Right lobe of liver (tissue), 6 donors: Measurements from ENCODE around the gene CDH1. TPM values are rescaled to one million over a fixed set of nuclear protein-coding genes. Genes with fewer than 3 reads are reported as not detected.
A peak's percentile ranks its signal among the peaks of the same experiment; 100 is the strongest.

Experiments
- ATAC-seq, 4 donors: fragments of 200-7000 bp; cut with Tn5 transposase; one replicate each; pipeline ENCODE4 v1.9.1; 2020; ENCODE audit warnings: mild to moderate bottlenecking in 4 of 4, moderate library complexity in 4 of 4
- DNase-seq, 3 donors: peaks; one replicate each; pipeline ENCODE4 v3.0.0-alpha.2; 2020
- H3K27ac ChIP-seq, 3 donors: fragments of 200-600 bp; one replicate each; pipeline ENCODE4 v1.8.0; 2022
- H3K27me3 ChIP-seq, 2 donors: fragments of 200-600 bp; one replicate each; pipeline ENCODE4 v1.8.0; 2022
- H3K36me3 ChIP-seq, 4 donors: fragments of 200-600 bp; sonication (generic) in 1 of 4; one replicate each; pipeline versions ENCODE4 v1.5.1 to v1.8.0; 2017 to 2022; ENCODE audit warnings: control low read depth in 1 of 4
- H3K4me1 ChIP-seq, 4 donors: fragments of 200-600 bp; sonication (generic) in 1 of 4; one replicate each; pipeline versions ENCODE4 v1.5.1 to v1.8.0; 2017 to 2022; ENCODE audit warnings: control low read depth in 1 of 4
- H3K4me3 ChIP-seq, 3 donors: fragments of 200-600 bp; one replicate each; pipeline ENCODE4 v1.8.0; 2022
- H3K9me3 ChIP-seq, 4 donors: fragments of 200-600 bp; sonication (generic) in 1 of 4; one replicate each; pipeline versions ENCODE4 v1.5.1 to v1.8.0; 2017 to 2022; ENCODE audit warnings: control low read depth in 1 of 4
- CTCF ChIP-seq, 4 donors: fragments of 200-600 bp in 3 of 4; fragments of 450-650 bp in 1 of 4; IDR thresholded peaks; one replicate each; pipeline versions ENCODE4 v1.5.1 to v1.8.0; 2016 to 2022; ENCODE audit warnings: antibody characterized with exemption in 4 of 4, mild to moderate bottlenecking in 2 of 4
- POLR2A ChIP-seq: fragments of 450-650 bp; IDR thresholded peaks from one replicate; pipeline ENCODE4 v1.6.1; 2017; ENCODE audit warnings: antibody characterized with exemption, mild to moderate bottlenecking
- WGBS: methylation state at CpG from one replicate; pipeline ENCODE4 v1.1.6; 2018; ENCODE audit warnings: low coverage, low lambda C conversion rate; ENCODE audit not compliant: insufficient coverage; ENCODE audit errors: missing lambda C conversion rate; 5-methylcytosine and 5-hydroxymethylcytosine counted together
- intact Hi-C, 2 donors: fragments of 100-400 bp; cut with DNase I; formaldehyde crosslinking; loops; one replicate each; pipeline versions ENCODE4 v1.11.2 to v1.14.1; 2022
- total RNA-seq, 6 experiments: library from RNA; depleted of rRNA in 2 of 6; stranded (reverse); fragments of >200 nt in 2 of 6; fragmentation: NEBNext Ultra II Directional in 3 of 6; extraction: Animal tissue kit (Norgen Biotek cat#: 25700) in 3 of 6; gene quantifications; one replicate each; pipeline versions ENCODE4 v1.1.0 to v1.2.4, GENCODE V29; 2016 to 2023
- donor health status: DM: no; HTN: yes; CAD: no.
- donor health status: DM: no; HTN: no; CAD: no.
- donor health status: DM: no; HTN: no; CAD: no.
- donor health status: DM: no; HTN: yes; CAD: no.
- donor health status: DM: no; HTN: yes; CAD: no.

The CDH1 gene
- total RNA-seq, 6 experiments from 2014 or later, result 54.3 to 130 (median 76.5) TPM

GRCh38 chr16:68806981-68807380 lies 69.9 kb downstream of the CDH1 start:
- DNase-seq (no peak), ATAC-seq (no peak)
- WGBS, result 64% methylated on average over 1 of the region's 1 CpG
- intact Hi-C loops, result no loop called here
- H3K27me3 ChIP-seq, result no peaks in the 10 kb centered on the region
- TF ChIP-seq POLR2A (no peak), CTCF (IDR thresholded peaks at IDR 0.05) (no peak)
- no peaks in the 10 kb centered on the region for H3K9me3 ChIP-seq
- no peak overlapping the region for H3K27ac ChIP-seq
- no peak overlapping the region for H3K4me3 ChIP-seq
- H3K4me1 ChIP-seq, result no peaks in the 10 kb centered on the region
- peaks cover 7 to 50% (median 24%) of the 10 kb centered on the region in 4 donors for H3K36me3 ChIP-seq

- no peak overlapping the region for H3K4me3 ChIP-seq
- no peak for ATAC-seq
- H3K27ac ChIP-seq, result no peak overlapping the region
- no peaks in the 10 kb centered on the region for H3K4me1 ChIP-seq
- peaks cover 7 to 74% (median 43%) of the 10 kb centered on the region in 4 donors for H3K36me3 ChIP-seq
- intact Hi-C loops, result no loop called here
- no peak for DNase-seq
- TF ChIP-seq CTCF (IDR thresholded peaks at IDR 0.05) (no peak), POLR2A (no peak)
- no peaks in the 10 kb centered on the region for H3K27me3 ChIP-seq
- H3K9me3 ChIP-seq, result no peaks in the 10 kb centered on the region
- WGBS, result 96% methylated on average over 3 of the region's 3 CpGs
Measured at GRCh38 chr16:68814516-68814915, 77.4 kb downstream of the CDH1 start.

- no peak overlapping the region for H3K27ac ChIP-seq
- TF ChIP-seq CTCF (IDR thresholded peaks at IDR 0.05) (no peak), POLR2A (no peak)
- H3K4me3 ChIP-seq, result no peak overlapping the region
- ATAC-seq (no peak), DNase-seq (no peak)
- H3K9me3 ChIP-seq, result no peaks in the 10 kb centered on the region
- no peaks in the 10 kb centered on the region for H3K27me3 ChIP-seq
- intact Hi-C loops, result no loop called here
- 97% methylated on average over 4 of the region's 8 CpGs for WGBS
- no peaks in the 10 kb centered on the region for H3K4me1 ChIP-seq
- peaks cover 0 to 35% (median 12%) of the 10 kb centered on the region in 4 donors for H3K36me3 ChIP-seq
Measured at GRCh38 chr16:68823401-68824135, 86.5 kb downstream of the CDH1 start.

- no peaks in the 10 kb centered on the region for H3K9me3 ChIP-seq
- DNase-seq (peak in 1 of 3 donors; percentile 45), ATAC-seq (peak; percentile 61 to 88 (median 78))
- no peak overlapping the region for H3K27ac ChIP-seq
- TF ChIP-seq POLR2A (no peak), CTCF (IDR thresholded peaks at IDR 0.05) (peak; percentile 8 to 34 (median 24))
- peaks cover 0 to 38% (median 14%) of the 10 kb centered on the region in 4 donors for H3K36me3 ChIP-seq
- no peak overlapping the region for H3K4me3 ChIP-seq
- intact Hi-C loops, result no loop called here
- no peaks in the 10 kb centered on the region for H3K27me3 ChIP-seq
- H3K4me1 ChIP-seq, result no peaks in the 10 kb centered on the region
Measured at GRCh38 chr16:68825427-68825826, 88.3 kb downstream of the CDH1 start.
